GM10266 (cell line): Measurements from ENCODE around the gene CPNE4.

ENCODE experiments used
- DNase-seq: peaks from one replicate; pipeline ENCODE4 v3.0.0; 2012; ENCODE audit errors: extremely low spot score
- CTCF ChIP-seq: IDR thresholded peaks from 2 replicates; pipeline ENCODE4 v1.5.1; 2012; ENCODE audit warnings: mild to moderate bottlenecking, low read depth; ENCODE audit not compliant: control insufficient read depth, insufficient read depth; ENCODE audit errors: missing control alignments

Gene CPNE4

GRCh38 chr3:132004571-132004970 is 30.2 kb downstream of the CPNE4 start:
- DNase-seq = no peak
- no peak for TF ChIP-seq CTCF

- DNase-seq = no peak
- TF ChIP-seq CTCF = no peak
These were observed 31.1 kb downstream of the CPNE4 start for GRCh38 chr3:132003685-132004084.

- no peak for TF ChIP-seq CTCF
- DNase-seq = no peak
These were observed 32.8 kb downstream of the CPNE4 start for GRCh38 chr3:132001999-132002398.

DNA sequence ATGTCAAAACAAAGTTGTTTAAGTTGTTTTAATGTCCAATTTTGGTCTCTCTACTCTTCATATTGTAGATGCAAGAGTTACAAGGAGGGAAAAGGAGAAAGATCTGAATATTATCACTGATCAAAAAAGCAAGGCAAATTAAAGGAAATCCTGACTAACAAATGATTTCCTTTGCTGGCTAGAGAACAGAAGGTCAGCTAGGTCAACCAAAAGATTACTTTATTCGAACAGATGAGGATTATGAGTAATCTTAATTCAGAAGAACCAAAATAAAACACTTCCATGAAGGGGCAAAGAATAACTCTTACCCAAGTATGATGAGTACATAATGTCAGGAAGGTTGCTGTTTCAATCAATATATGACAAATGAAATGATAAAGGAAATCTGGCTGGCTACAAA is 33.8 kb downstream of the CPNE4 start:
- DNase-seq = no peak
- no peak for TF ChIP-seq CTCF

DNA sequence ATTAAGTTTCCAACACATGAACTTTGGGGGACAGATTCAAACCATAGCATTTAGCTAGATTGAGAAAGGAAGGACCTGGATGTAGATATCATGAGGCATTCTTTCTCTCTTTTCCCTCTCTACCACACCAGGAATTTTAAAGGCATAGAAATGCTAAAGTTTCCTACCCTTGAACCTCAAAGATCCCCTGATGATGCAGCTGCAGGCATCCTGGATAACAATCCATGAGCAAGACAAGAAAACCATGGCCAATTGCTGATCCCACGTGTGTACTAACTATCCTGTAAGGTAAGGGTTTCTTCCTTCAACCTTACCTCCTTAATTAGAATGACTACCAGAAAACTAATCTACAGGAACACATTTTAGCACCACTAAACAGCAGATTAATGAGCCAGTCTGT is 36.8 kb downstream of the CPNE4 start:
- DNase-seq = no peak
- TF ChIP-seq CTCF = no peak

GRCh38 chr3:131995891-131996290 is 38.9 kb downstream of the CPNE4 start:
- no peak for DNase-seq
- TF ChIP-seq CTCF = no peak

DNA sequence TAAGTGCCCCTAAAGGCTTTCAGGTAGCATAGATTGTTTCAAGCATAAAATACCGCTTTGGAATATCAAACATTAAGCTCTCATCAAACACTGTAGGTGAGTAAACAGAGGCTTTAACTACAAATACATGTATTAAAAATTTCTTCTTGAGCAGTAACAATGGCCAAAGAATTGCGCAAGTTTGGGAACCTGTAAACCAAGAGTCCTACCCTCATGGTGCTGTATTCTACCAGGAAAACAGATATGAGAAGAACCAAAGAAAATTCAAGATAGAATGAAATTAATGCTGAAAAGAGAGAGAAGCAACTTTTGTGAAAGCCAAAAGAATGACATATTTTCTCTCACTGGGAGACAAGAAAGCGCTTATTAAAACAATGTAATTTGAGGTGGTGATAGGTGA is 45.5 kb downstream of the CPNE4 start:
- DNase-seq = no peak
- no peak for TF ChIP-seq CTCF
